ENCODE data around the gene IDH3B.

IDH3B gene

DNA sequence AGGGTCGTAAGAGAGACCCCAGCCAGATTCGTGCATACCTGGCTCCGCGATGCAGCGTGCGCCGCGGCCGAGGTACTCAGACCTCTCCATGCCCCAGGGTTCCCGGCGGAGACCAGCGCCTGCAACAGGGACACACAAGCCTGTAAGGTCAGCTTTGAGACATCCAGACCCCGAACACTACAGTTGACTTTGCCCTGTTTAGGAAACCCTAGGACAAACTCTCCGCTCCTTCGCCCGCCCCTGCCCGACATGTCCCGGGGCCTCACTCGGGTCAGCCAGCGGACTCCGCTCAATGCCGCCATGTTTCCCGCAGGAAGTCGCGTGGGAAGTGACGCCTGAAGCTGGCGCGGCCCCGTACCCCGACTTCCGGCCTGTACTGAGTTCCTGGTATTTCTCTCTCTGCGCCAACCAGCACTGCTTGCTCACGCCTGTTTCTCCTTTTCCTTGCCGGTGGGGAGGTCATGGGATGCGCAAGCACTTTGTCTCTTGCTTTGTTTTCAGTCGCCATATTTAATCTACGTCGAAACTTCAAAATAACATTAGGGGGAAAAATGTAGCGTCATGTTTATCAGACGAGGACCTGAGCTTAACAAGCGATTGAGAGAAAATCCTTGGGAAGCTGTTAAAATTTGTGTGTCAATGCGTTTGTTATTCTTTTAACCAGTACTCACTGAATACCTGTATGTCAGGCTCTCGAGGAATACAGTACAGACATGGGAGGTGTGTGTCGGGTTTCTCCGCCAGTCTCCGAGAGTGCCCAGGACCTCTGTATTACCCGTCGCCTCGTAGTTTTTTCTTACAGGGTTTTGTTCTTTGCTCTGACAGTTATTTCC, at the start of gene IDH3B:
Gene IDH3B (minus strand): TSS at position 330 of the 833 bp plus-strand sequence. CDS start 28 bp downstream, at position 302.
- Histone ChIP-seq H4K20me1 (ENCODE audit: insufficient read depth) (no peaks in the 10 kb centered on the region), H3K27ac (peak within 1 kb of the TSS; percentile 64), H3K4me3 (IDR thresholded peaks at IDR 0.05; ENCODE audit: insufficient read depth, low read depth, low read length) (no peak within 1 kb of the TSS), H3K27me3 (ENCODE audit: insufficient read depth, low read depth) (no peaks in the 10 kb centered on the region), H3K4me2 (peak within 1 kb of the TSS; percentile 62), H3K79me2 (ENCODE audit: insufficient read depth, low read depth) (peaks cover 14% of the 10 kb centered on the region; the same call in 1 of the 2 replicates), H3K9ac (peak within 1 kb of the TSS; percentile 61; the same call in 1 of the 2 replicates), H3K36me3 (ENCODE audit: insufficient read depth) (no peaks in the 10 kb centered on the region), H2AFZ (ENCODE audit: low read depth) (peak within 1 kb of the TSS; percentile 53), H3K4me1 (ENCODE audit: low read depth, poor library complexity, severe bottlenecking) (no peaks in the 10 kb centered on the region)
- TF ChIP-seq, protein P1, sequence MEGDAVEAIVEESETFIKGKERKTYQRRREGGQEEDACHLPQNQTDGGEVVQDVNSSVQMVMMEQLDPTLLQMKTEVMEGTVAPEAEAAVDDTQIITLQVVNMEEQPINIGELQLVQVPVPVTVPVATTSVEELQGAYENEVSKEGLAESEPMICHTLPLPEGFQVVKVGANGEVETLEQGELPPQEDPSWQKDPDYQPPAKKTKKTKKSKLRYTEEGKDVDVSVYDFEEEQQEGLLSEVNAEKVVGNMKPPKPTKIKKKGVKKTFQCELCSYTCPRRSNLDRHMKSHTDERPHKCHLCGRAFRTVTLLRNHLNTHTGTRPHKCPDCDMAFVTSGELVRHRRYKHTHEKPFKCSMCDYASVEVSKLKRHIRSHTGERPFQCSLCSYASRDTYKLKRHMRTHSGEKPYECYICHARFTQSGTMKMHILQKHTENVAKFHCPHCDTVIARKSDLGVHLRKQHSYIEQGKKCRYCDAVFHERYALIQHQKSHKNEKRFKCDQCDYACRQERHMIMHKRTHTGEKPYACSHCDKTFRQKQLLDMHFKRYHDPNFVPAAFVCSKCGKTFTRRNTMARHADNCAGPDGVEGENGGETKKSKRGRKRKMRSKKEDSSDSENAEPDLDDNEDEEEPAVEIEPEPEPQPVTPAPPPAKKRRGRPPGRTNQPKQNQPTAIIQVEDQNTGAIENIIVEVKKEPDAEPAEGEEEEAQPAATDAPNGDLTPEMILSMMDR (conservative IDR thresholded peaks at IDR 0.05; ENCODE audit: low read depth, low read length): no peak

DNA sequence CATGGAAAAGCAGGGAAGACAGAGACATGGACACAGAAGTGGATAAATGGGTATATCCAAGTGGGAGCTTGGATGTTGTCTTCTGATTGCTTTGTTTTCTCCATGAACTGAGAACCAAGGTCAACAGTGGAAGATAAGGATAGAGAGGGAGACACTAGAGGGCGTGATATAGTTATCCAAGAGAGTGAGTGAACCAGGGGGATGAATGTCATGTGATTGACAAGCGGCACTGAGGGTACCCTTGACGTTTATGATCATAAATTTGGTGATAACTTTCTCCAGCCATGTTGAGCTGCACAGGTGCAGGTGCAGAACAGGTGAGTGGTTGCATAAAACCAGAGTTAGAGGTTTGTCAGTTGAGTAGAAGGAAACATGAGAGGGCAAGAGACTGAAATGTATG, 49.3 kb upstream of the IDH3B start:
- H3K79me2 ChIP-seq (ENCODE audit: insufficient read depth, low read depth): no peaks in the 10 kb centered on the region
- no peaks in the 10 kb centered on the region for H3K4me1 ChIP-seq (ENCODE audit: low read depth, poor library complexity, severe bottlenecking)
- no peak overlapping the region for H3K4me2 ChIP-seq
- TF ChIP-seq, protein P1 (conservative IDR thresholded peaks at IDR 0.05; ENCODE audit: low read depth, low read length): no peak
- H2AFZ ChIP-seq (ENCODE audit: low read depth): no peak overlapping the region
- no peaks in the 10 kb centered on the region for H3K36me3 ChIP-seq (ENCODE audit: insufficient read depth)
- H3K27me3 ChIP-seq (ENCODE audit: insufficient read depth, low read depth): no peaks in the 10 kb centered on the region
- no peak overlapping the region for H3K4me3 ChIP-seq (IDR thresholded peaks at IDR 0.05; ENCODE audit: insufficient read depth, low read depth, low read length)
- no peaks in the 10 kb centered on the region for H4K20me1 ChIP-seq (ENCODE audit: insufficient read depth)
- no peak overlapping the region for H3K9ac ChIP-seq
- H3K27ac ChIP-seq: no peak overlapping the region

DNA sequence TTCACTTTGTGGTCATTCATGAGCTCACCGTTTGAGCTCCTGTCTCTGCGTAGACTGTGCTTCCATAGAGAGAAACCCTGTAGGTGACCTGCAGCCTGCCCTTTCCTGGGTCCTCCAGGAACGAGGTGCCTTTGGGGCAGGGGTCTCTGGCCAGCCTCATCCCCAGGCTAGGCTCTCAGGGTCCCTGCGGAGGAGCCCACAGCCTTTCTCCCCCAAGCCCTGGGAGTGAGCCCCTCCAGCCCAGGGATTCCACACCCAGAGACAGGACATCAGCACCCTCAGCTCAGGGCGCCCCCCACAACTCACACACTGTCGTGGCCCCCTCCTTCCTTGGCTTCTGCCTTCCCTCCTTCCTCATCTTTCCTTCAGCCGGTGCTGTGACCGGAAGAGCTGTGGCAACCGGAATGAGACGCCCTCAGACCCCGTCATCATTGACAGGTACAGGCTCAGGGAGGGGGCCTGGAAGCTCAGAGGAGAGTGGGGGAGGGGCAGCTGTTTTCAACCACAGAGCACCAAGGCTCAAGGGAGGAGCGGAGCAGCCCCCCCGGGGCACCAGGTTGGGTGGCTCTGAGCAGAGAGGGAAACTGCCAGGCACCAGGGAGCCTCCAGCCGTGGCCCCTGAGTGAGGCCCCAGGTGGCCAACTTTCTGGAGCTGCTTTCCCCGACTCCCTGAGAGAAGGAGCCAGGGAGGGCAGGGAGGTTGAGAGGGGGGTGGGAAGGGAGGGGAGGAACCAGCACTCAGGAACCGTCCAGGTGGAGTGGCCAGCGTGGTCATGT, 45.4 kb upstream of the IDH3B start:
- H3K27ac ChIP-seq: no peak overlapping the region
- no peak overlapping the region for H2AFZ ChIP-seq (ENCODE audit: low read depth)
- H3K27me3 ChIP-seq (ENCODE audit: insufficient read depth, low read depth): no peaks in the 10 kb centered on the region
- H4K20me1 ChIP-seq (ENCODE audit: insufficient read depth): no peaks in the 10 kb centered on the region
- TF ChIP-seq, protein P1 (conservative IDR thresholded peaks at IDR 0.05; ENCODE audit: low read depth, low read length): no peak
- no peak overlapping the region for H3K4me2 ChIP-seq
- H3K79me2 ChIP-seq (ENCODE audit: insufficient read depth, low read depth): no peaks in the 10 kb centered on the region
- no peak overlapping the region for H3K4me3 ChIP-seq (IDR thresholded peaks at IDR 0.05; ENCODE audit: insufficient read depth, low read depth, low read length)
- H3K4me1 ChIP-seq (ENCODE audit: low read depth, poor library complexity, severe bottlenecking): no peaks in the 10 kb centered on the region
- no peaks in the 10 kb centered on the region for H3K36me3 ChIP-seq (ENCODE audit: insufficient read depth)
- no peak overlapping the region for H3K9ac ChIP-seq

DNA sequence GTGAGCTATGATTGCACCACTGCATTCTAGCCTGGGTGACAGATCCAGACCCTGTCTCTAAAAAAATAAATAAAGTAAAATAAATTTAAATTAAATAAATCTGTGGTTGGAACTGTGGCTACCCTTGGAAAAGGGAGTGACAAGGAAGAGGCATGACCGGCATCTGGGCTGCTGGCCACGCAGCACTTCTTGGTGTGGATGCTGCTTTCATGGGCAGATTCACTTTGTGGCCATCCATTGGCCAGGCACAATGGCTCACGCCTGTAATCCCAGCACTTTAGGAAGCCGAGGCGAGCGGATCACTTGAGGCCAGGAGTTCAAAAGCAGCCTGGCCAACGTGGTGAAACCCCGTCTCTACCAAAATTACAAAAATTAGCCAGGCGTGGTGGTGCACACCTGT, 44.6 kb upstream of the IDH3B start:
- Histone ChIP-seq H2AFZ (ENCODE audit: low read depth) (no peak overlapping the region), H3K36me3 (ENCODE audit: insufficient read depth) (no peaks in the 10 kb centered on the region), H3K79me2 (ENCODE audit: insufficient read depth, low read depth) (no peaks in the 10 kb centered on the region), H3K27ac (no peak overlapping the region), H3K4me1 (ENCODE audit: low read depth, poor library complexity, severe bottlenecking) (no peaks in the 10 kb centered on the region), H3K27me3 (ENCODE audit: insufficient read depth, low read depth) (no peaks in the 10 kb centered on the region), H3K4me3 (IDR thresholded peaks at IDR 0.05; ENCODE audit: insufficient read depth, low read depth, low read length) (no peak overlapping the region), H3K4me2 (no peak overlapping the region), H4K20me1 (ENCODE audit: insufficient read depth) (no peaks in the 10 kb centered on the region), H3K9ac (no peak overlapping the region)
- TF ChIP-seq, protein P1 (conservative IDR thresholded peaks at IDR 0.05; ENCODE audit: low read depth, low read length): no peak

Measured in KMS-11 (cell line).